Measurements from ENCODE around the gene DNAJC5. TPM values are rescaled to one million over a fixed set of nuclear protein-coding genes. Genes with fewer than 3 reads are reported as not detected.
A peak's percentile ranks its signal among the peaks of the same experiment; 100 is the strongest.

DNAJC5 gene
- total and polyA plus RNA-seq, 9 of the 15 experiments (the other 6 are each of a cell fraction or from before 2014, with no cell fraction given): 0.95 to 42.8 (median 23.4) TPM

- TF ChIP-seq E2F4 (CRISPR knock-in tag; IDR thresholded peaks at IDR 0.05; ENCODE audit: low read depth) (0 out of 2 replicates have a peak, but pooled peaks have one; percentile 71), ETS2 (tag; IDR thresholded peaks at IDR 0.05; ENCODE audit: borderline replicate concordance, poor library complexity, severe bottlenecking) (no peak), LCOR (CRISPR knock-in tag; IDR thresholded peaks at IDR 0.05) (peak; percentile 44; the same call in 1 of the 2 replicates), MBD2 (IDR thresholded peaks at IDR 0.05; ENCODE audit: borderline replicate concordance, low read depth) (peak; percentile 81), DPF2 (IDR thresholded peaks at IDR 0.05) (no peak; the same call in 1 of the 2 replicates), SREBF1 (IDR thresholded peaks at IDR 0.05; ENCODE audit: borderline replicate concordance, low read depth, low read length) (peak; percentile 56; the same call in 1 of the 2 replicates), E2F8 (IDR thresholded peaks at IDR 0.05; ENCODE audit: low read depth, partially characterized antibody) (peak; percentile 96), ZC3H11A (IDR thresholded peaks at IDR 0.05; ENCODE audit: low read depth, low read length) (no peak), SUPT5H (IDR thresholded peaks at IDR 0.05) (peak; percentile 86), ZNF23 (CRISPR knock-in tag; IDR thresholded peaks at IDR 0.05) (no peak), GABPB1 (CRISPR knock-in tag; IDR thresholded peaks at IDR 0.05) (peak; percentile 99), GATAD2A (IDR thresholded peaks at IDR 0.05) (no peak), FOXA3 (CRISPR knock-in tag; conservative IDR thresholded peaks at IDR 0.05 in 1 of 2, IDR thresholded peaks at IDR 0.05 in 1 of 2) (no peak), RNF2 (IDR thresholded peaks at IDR 0.05) (0 out of 2 replicates have a peak, but pooled peaks have one; percentile 41), ZNF551 (CRISPR knock-in tag; IDR thresholded peaks at IDR 0.05) (no peak), HNRNPH1 (optimal IDR thresholded peaks at IDR 0.05; ENCODE audit: low read depth, low read length) (no peak), KDM4B (IDR thresholded peaks at IDR 0.05; ENCODE audit: borderline replicate concordance in 2 of 2, low read depth in 1 of 2) (peak in 1 of 2 experiments; percentile 90; a peak in 2 of 4 replicates), HCFC1 (IDR thresholded peaks at IDR 0.05; ENCODE audit: low read depth, low read length) (peak; percentile 90), CREB1 (IDR thresholded peaks at IDR 0.05) (peak; percentile 98), CREB1 (CRISPR knock-in tag; IDR thresholded peaks at IDR 0.05) (peak; percentile 98)
These were observed 86.1 kb downstream of the DNAJC5 start, which contains the start of gene PRPF6 (continued) for GRCh38 chr20:63980806-63981728.
